Central memory CD4-positive, alpha-beta T cell (primary cell): ENCODE data around the gene NTMT1.
"Not testable (repeated sequence)": the region's sequence is repeated elsewhere in the genome, so short reads cannot be mapped to it uniquely, and the experiment has no call there.

Experiments
- DNase-seq: peaks from one replicate; pipeline ENCODE4 v3.0.0; 2022
- total RNA-seq, 3 experiments: gene quantifications; one replicate each; lab custom pipeline; 2026; lab: John Stamatoyannopoulos, UW

Gene NTMT1
- total RNA-seq, result 26.6 to 51.0 (median 31.9) reads per million in 3 experiments

GRCh38 chr9:129626079-129626624, at the start of gene NTMT1:
Gene NTMT1, plus strand, starts transcription at chr9:129626163. Its CDS starts 6,541 bp downstream, at chr9:129632704.
- peak; percentile 90 for DNase-seq

GRCh38 chr9:129576546-129577543, 49.1 kb upstream of the NTMT1 start:
- DNase-seq, result no peak

- DNase-seq, result no peak
These were observed 46.7 kb upstream of the NTMT1 start for GRCh38 chr9:129579294-129579693.

GRCh38 chr9:129580211-129580915, 45.6 kb upstream of the NTMT1 start:
- peak; percentile 27 for DNase-seq

GRCh38 chr9:129581505-129582189, 44.3 kb upstream of the NTMT1 start:
- no peak for DNase-seq

GRCh38 chr9:129582855-129583254, 43.1 kb upstream of the NTMT1 start:
- no peak for DNase-seq

- no peak for DNase-seq
These were observed 42.5 kb upstream of the NTMT1 start for GRCh38 chr9:129583308-129584038.

- peak; percentile 57 for DNase-seq
These were observed 41.8 kb upstream of the NTMT1 start for GRCh38 chr9:129584136-129584535.

- DNase-seq, result no peak
These were observed 40.6 kb upstream of the NTMT1 start for GRCh38 chr9:129585352-129585751.

- DNase-seq, result no peak
These were observed 39.7 kb upstream of the NTMT1 start for GRCh38 chr9:129586245-129586644.

GRCh38 chr9:129586685-129587084, 39.3 kb upstream of the NTMT1 start:
- DNase-seq, result no peak

GRCh38 chr9:129587487-129588262, 38.3 kb upstream of the NTMT1 start:
- no peak for DNase-seq

- DNase-seq, result no peak
These were observed 35.5 kb upstream of the NTMT1 start for GRCh38 chr9:129590466-129590865.

GRCh38 chr9:129591916-129592315, 34.0 kb upstream of the NTMT1 start:
- DNase-seq, result no peak

- DNase-seq, result not testable (repeated sequence)
These were observed 33.2 kb upstream of the NTMT1 start for GRCh38 chr9:129592790-129593189.

GRCh38 chr9:129594632-129595031, 31.3 kb upstream of the NTMT1 start:
- DNase-seq, result no peak

GRCh38 chr9:129595311-129595741, 30.6 kb upstream of the NTMT1 start:
- DNase-seq, result no peak

- no peak for DNase-seq
These were observed 29.9 kb upstream of the NTMT1 start for GRCh38 chr9:129595903-129596540.

- DNase-seq, result no peak
These were observed 29.2 kb upstream of the NTMT1 start for GRCh38 chr9:129596541-129597331.
